GM18873 (cell line): Measurements from ENCODE around the gene IGFBP5.

ENCODE experiments used
- ATAC-seq: cut with Tn5 transposase; IDR thresholded peaks from one replicate; pipeline ENCODE4 v1.9.1; 2021; ENCODE audit warnings: mild to moderate bottlenecking, moderate library complexity, moderate number of reproducible peaks; ENCODE audit not compliant: unreplicated experiment, low FRiP score

The IGFBP5 gene

DNA sequence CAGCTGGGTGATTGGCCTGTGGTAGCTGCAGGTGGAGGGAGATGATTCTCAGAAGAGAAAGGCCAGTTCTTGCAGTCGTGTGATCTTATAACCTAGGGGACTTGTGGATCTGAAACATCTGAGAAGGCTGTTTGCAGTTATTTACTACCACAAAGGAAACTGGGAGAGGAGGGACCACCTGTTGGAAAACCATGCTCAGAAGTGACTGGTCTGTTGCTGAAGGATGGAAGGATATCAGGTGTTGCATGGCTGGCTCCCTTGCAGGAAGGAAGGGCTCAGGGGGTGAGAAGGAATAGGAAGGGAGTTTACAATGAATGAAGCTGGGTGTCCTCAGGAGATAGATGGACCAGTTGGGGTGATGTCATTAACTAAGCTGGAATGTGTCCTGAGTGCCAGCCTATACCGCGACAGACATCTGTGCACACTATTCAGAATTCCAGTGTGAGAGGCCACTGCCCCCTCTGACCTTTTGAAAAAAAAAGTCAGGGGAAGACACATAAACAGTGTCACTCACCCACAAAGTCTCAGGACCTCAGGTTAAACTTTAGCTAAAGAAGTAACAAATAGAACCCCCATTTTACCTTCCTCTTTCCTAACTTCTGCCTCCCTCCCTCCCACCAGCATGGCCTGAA lies 44.6 kb downstream of the IGFBP5 start:
- no peak for ATAC-seq

DNA sequence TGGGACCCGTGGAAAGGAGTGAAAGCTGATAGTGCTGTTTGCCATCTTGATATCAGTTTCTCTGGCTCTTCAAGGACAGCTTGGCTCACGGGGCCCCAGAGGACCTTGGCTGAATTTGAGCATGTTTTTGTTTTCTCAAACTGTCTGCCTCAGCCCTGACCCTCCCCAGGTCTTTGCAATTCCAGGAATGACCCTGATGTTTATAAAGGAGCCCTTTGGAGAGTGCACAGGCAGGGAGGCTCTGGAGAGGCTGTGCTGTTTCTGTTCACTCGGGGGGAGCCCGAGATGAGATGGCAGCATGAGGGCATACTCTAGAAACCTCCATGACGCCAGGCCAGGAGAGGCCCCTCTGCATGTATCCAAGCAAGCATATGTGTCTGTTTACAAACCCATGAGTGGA lies 45.8 kb downstream of the IGFBP5 start:
- no peak for ATAC-seq

DNA sequence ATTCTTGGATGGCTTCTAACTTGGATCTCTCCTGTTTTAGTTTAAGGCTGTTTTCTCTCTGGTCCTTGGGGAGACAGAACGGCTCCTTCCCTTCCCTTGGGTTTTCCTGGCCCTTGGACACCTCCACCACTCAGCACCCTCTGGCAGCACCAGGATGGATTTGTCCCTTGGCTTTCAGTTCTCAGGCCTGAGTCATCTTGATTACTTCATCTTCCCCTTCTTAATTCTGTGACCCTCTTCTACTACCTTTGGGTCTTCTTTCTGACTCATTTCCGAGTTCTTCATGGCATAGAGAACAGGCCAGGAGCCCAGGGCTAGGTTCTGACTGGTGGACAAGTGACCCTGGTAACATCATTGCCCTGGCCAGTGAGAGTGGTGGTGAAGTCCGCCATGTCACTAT lies 47.2 kb downstream of the IGFBP5 start:
- no peak for ATAC-seq

DNA sequence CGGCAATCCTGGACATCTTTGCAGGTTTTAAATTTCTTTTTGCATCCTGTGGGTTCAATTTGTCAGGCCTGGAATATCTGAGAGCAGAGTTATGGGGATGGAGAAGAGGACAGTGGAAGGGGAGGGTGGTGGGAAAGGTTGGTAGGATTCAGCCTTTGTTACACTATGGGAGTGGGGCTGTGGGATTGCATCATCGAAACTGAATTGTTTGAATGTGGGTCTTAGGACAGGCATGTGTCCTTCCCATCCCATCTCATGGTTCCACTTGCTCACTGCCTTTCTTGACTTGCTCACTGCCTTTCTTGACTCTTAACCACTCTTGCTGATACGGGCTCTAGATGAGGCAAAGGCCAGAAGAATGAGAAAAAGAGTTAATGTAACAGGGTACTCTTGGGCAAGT lies 49.2 kb downstream of the IGFBP5 start:
- no peak for ATAC-seq

DNA sequence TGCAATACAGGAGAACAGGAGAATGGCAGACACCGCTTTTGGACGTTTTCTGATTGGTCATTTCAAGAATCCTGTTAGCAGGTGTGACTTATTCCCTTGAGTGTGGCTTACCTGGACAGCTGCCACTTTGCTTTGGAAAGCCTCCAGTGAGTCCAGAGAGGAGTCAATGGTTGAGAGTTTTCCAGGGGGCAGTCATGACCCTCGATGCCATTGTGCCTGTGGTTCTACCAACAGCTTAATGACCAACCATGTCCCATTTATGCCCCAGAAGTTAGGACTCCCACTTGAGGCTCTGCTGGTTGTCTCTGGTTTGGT lies 49.8 kb downstream of the IGFBP5 start:
- ATAC-seq: no peak

DNA sequence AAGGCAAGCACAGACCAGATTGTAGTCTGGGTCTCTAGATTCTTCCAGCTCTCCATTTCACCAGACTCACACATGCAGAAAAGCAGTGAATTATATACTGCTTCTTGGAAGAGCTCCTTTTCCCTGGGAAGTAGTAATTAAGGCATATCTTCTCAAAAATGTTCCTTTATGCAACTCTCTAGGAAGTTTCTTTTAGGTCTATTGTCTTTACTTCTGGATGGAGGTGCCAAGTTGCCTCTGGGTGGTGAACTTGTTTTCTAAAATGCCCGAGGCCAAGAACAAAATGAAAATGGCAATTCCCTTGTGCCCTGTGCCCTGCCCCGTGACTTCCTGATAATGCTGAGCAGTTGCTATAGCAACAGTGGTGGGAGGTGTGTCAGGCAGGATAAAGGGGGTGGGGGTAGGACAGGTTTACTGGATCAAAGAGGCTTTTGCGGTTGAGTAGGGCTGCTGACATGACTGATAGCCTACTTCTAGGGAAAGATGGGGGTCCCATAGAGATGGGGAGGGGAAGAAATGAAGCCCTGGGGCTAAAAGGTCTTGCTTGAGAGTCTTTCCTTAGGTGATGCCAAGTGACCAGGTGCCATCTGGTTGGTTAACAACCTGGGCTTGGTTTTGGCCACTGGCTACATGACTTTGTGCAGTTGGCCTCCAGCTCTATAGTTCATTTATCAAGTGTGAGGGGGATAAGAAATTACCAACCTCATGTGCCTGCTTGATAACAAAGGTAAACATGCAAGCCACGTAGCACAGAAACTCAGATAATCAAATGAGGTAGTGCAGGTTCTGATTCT lies 50.3 kb downstream of the IGFBP5 start:
- ATAC-seq: no peak

DNA sequence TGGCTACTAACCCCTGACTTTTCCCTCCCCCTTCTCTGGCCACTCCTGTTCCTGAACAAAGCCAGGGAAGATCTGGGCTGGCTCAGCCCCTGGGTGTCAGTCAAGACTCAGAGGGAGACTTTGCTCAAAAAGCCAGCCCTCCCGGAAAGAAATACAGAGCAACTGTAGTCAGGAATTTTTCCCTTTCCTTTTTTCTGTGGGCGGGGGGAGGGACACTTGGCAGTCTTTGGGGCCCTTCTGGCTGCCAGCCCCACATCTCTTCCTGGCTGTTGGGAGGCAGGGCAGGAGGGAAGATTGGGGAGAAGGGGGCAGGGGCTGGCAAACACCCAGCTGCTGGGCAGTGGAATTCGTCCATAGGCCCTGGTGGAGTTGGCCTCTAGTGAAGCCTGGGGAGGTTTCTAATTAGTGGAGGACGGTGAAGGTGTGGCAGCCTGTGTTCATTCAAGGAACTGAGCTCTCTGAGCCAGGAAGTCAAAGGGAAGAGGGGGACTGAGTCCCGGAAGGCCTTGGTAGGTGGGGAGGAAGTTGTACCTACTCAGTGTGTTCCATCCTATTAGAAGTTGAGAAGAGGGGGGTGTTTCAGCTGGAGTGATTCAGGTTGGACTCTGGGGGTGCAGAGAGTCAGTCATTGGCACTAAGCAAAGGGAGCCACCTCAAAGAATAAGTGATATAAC lies 51.2 kb downstream of the IGFBP5 start:
- ATAC-seq: no peak

DNA sequence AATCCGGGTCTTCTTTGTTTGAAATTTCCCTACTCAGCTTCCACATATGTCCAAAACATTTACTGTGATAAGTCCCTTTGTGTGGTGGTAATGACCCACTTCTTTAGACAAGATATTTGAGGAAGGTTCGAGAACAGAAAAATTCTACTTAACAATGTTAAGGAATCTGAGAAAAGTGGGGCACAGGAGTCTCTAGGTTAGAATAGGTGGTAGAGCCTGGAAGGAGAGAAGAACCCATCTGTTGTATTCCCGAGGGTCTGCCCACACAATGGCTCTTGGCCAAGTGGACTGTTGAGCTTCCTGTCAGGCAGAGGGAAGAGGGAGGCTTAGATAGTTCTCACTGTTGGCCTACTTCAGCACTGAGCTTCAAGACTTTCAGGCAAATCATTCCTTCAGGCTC lies 57.9 kb downstream of the IGFBP5 start:
- ATAC-seq: no peak

DNA sequence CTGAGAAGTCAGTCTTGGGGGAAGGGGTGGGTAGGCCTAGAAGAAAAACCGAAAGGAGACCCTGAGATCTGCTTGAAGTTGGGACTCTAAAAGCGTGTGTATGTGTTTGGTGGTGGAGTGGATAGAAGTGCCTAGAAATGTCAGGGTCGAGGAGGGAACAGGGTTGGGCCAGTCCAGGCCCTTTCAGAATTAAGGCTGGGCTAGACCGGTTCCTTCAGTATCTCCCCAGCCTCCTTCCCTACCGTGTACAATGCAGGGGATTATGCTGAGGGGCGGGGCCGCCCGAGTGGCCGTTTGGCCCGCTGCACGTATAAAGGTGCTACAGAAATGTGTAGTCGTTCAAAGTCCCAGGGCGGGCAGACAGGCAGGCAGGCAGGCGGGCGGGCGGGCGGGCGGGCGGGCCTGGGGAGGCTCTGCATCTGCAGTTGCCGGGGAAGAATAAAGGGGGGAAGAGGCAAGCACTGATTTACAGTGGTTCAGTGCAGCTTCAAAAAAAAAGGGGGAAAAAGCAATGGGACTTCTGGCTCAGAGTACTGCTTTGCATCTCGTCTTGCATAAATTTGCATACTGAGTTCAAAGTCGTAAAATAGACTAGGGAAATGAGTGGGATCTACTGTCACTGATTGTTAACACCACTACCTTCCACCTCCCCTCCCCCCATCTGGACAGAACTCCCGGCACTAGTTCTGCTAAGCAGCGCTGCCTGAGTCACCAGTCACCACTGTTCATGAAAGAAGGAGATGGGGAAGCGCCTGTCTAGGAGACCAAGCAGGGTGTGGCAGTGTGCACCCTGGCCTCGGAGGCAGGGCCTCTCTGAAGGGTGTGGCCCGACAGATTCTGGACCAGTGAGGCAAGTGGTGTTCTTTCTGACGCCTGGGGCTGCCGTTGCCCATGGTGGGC lies 58.5 kb downstream of the IGFBP5 start:
- ATAC-seq: no peak

DNA sequence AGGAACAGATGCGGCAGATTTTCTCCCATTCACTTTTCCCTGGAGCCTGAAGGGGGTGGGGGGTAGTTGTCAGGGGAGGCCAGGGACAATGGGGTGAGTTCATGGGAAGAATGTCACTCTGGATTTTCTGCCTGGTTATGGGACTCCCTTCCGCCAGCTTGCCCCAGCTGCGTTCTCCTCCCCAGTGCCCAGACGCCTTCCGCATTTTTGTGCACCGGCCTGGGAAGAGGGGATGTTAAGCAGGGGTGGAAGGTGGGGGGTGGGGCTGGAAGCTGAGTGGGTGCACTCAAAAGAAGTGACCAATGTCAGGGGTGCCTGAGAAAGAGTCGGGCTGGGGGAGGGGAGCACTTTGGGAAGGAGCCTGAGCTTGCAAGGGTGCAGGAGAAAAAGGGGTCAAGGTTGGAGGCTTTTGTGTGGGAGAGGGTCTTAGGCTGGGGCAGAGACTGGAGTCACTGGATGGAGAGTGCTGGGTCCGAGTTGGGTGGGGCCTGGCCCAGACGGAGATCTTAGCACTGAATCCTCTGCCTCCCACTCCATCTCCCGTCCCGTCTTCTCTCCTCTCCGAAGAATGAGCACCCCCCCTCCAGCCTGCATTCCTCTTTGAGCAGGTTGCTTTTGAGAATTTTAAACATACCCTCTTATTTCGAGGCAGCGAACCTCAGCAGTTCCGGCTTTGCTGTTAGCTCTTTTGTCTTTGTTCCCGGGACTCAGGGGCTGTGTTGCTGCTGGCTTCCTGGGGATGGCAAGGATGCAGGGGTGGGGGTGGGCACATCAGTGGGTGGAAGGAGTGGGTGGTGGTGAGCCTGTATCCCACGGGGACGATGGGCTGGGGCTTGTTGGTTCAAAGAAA lies 59.4 kb downstream of the IGFBP5 start:
- no peak for ATAC-seq

DNA sequence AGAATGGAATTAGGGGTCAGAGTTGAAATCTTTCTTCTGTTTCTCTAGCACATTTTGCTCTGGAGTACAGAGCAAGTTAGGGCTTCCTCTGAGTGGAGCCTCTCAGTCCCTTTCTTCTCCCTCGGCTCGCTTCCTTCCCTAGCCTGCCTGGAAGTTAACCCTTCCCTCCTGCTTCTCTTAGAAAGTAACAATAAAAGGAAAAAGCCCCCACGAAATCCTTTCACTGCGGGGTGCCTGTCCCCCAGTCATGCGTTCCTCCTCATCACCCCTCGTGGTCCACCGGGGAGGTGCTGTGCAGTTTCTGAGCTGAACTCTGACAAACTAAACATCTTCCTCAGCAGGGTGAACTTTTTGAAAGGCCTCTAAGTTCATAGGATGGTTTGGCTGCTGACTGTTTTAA lies 60.2 kb downstream of the IGFBP5 start:
- no peak for ATAC-seq

DNA sequence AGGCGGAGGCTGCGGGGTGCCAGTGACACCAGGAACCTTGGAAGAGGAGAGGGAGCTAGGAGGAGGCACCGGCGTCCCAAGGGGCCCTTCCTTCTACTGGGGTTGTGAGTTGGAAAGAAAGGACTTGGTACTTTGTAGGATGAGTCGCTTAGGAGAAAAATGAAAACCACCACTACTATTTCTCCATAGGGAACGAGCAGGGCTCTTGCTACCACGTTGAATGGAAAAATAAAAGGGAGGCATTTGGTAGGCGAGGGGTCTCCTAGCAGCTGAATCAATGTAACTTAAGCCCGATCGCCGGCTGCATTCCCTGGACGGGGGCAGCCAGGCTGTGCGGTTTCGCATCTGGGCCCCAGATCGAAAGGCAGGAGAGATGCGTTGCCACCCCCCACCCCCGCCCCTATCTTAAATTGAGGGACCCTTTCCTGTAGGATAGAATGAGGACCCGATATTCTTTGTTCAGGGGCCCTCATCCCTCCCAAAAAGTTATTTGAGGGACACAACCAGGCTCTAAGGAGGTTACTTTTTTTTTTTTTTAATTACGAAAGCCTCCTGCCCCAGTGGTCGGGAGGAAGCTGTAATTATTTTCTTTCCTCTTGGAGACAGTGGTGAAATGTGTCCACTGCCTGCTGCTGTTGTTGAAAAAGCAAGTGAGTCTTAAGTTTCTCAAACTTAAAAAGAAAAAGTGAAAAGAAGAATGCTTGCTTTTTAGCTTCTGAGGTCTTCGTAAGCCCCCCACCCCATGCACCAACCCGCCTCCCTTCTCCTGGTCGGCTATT lies 60.8 kb downstream of the IGFBP5 start:
- ATAC-seq: no peak

DNA sequence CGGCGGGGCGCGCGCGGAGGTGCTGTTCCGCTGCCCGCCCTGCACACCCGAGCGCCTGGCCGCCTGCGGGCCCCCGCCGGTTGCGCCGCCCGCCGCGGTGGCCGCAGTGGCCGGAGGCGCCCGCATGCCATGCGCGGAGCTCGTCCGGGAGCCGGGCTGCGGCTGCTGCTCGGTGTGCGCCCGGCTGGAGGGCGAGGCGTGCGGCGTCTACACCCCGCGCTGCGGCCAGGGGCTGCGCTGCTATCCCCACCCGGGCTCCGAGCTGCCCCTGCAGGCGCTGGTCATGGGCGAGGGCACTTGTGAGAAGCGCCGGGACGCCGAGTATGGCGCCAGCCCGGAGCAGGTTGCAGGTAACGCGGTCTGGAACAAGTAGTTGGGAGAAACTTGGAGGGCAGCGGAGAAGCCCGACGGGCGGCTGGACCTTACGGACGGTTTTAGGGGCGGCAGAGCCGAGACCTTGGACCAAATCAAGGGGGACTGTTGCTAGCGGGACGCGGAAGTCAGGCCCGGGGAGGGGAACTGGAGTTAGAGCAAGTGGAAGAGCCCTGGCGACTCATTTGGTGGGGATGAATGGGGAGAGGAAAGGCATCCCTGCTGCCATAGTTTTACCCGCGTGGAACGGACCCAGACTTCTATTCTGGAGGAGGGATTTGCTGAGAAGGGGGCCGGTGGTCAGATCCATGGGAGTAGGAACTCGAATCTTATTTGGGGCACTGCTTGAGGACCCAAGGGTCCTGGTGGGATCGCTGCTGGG lies 61.6 kb downstream of the IGFBP5 start:
- no peak for ATAC-seq

DNA sequence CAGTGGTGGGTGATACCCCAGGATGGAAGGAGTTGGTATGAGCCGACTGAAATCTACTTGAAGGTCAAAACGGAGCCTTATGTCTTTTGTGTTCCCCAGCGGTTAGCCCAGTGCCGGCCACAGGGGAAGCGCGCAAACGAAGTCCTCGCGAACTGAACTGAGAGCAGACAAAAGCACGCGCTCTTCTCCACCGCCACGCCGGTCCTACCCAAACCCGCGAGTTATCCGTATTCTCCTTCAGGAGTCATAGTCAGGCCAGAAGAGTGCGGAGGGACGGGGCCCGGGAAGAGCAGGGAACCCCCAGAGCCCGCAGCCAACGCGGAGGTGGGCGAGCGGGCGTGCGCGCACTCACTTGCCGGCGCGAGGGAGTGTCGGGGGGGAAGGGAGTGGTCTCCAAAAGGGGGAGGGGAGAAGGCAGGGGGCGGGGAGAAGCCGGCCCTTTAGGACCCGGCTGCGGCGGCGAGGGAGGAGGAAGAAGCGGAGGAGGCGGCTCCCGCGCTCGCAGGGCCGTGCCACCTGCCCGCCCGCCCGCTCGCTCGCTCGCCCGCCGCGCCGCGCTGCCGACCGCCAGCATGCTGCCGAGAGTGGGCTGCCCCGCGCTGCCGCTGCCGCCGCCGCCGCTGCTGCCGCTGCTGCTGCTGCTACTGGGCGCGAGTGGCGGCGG lies 62.3 kb downstream of the IGFBP5 start, which contains the start of gene IGFBP2:
IGFBP2 (plus strand) TSS at position 469 of the 664 bp plus-strand sequence; CDS start at position 573, 104 bp downstream.
- no peak for ATAC-seq

DNA sequence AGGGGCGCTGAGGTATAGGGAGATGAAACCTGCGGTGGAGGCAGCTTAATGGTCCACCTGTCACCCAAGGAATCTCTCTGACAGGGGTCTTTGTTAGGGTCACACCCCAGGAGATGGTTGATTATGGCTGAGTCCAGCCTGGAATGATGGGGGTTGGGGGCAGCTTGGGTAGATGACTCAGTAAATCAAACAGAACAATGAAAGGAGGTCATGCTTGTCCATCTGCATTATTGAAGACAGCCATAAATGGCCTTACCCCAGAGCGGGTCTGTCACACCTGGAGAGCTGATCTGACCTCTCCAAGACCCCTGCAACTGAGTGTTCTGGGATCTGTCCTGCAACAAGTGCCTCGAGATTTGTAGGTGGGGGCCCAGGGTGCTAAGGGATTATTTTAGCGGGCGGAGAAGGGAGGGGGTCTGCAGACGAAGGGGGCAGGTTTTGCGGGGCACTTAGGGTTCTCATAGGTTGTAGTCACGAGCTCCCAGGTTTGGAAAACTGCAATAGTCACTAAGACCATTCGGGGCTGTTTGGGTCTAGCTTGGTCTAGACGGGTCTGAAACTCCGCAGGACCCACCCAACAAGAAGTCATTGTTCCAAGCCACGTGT lies 62.9 kb downstream of the IGFBP5 start:
- no peak for ATAC-seq

DNA sequence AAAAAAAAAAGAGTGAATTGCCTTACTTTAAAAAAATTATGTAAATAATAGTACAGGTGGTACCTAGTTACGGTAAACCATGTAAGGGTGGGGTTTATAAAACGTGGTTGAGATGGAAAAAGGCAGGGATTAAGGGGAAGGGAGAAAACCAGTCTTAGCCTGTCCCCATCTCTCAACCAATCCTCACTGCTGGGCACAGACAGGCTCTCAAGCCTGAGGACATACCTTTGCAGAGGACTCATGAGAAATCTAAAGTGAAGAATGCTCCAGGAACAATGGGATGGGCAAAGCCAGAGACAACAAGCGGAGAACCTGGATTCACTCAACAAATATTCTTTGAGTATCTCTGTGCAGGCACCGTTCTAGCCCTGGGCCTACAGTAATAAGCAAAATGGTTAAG lies 65.6 kb downstream of the IGFBP5 start:
- no peak for ATAC-seq

DNA sequence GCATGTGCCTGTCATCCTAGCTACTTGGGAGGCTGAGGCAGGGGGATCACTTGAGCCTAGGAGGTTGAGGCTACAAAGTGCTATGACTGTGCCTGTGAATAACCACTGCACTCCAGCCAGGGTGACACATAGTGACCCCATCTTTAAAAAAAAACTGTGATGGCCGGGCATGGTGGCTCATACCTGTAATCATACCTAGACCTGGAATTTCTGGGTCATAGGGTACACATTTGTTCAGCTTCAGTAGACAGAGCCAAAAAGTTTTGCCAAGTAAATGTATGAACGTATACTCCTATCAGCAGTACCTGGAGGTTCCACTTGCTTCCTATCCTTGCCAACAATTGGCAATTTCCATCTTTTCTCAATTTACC lies 68.5 kb downstream of the IGFBP5 start:
- no peak for ATAC-seq
